ENCODE data around the gene INTS2.

- TF ChIP-seq, protein P1, sequence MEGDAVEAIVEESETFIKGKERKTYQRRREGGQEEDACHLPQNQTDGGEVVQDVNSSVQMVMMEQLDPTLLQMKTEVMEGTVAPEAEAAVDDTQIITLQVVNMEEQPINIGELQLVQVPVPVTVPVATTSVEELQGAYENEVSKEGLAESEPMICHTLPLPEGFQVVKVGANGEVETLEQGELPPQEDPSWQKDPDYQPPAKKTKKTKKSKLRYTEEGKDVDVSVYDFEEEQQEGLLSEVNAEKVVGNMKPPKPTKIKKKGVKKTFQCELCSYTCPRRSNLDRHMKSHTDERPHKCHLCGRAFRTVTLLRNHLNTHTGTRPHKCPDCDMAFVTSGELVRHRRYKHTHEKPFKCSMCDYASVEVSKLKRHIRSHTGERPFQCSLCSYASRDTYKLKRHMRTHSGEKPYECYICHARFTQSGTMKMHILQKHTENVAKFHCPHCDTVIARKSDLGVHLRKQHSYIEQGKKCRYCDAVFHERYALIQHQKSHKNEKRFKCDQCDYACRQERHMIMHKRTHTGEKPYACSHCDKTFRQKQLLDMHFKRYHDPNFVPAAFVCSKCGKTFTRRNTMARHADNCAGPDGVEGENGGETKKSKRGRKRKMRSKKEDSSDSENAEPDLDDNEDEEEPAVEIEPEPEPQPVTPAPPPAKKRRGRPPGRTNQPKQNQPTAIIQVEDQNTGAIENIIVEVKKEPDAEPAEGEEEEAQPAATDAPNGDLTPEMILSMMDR (IDR thresholded peaks at IDR 0.05): no peak
- no peak for TF ChIP-seq POLR2A (IDR thresholded peaks at IDR 0.05)
These were observed 79.5 kb downstream of the INTS2 start for GRCh38 chr17:61848247-61848646.

All from adrenal gland (tissue), 5 donors.